ENCODE measurements around the gene CEACAM21. TPM values are rescaled to one million over a fixed set of nuclear protein-coding genes. Genes with fewer than 3 reads are reported as not detected.

The CEACAM21 gene
- total RNA-seq, 6 experiments from 2014 or later: 0.49 to 1.4 (median 1.2) TPM; not detected in 1

GRCh38 chr19:41624515-41624914, 48.5 kb downstream of the CEACAM21 start:
- ATAC-seq (no peak), DNase-seq (no peak)
- H3K27me3 ChIP-seq: no peaks in the 10 kb centered on the region
- intact Hi-C loops (cut with DNase I): no loop called here
- no peaks in the 10 kb centered on the region for H3K36me3 ChIP-seq
- no peak overlapping the region for H3K27ac ChIP-seq
- no peak overlapping the region for H3K4me3 ChIP-seq
- TF ChIP-seq POLR2A (IDR thresholded peaks at IDR 0.05): no peak
- TF ChIP-seq, protein P1, sequence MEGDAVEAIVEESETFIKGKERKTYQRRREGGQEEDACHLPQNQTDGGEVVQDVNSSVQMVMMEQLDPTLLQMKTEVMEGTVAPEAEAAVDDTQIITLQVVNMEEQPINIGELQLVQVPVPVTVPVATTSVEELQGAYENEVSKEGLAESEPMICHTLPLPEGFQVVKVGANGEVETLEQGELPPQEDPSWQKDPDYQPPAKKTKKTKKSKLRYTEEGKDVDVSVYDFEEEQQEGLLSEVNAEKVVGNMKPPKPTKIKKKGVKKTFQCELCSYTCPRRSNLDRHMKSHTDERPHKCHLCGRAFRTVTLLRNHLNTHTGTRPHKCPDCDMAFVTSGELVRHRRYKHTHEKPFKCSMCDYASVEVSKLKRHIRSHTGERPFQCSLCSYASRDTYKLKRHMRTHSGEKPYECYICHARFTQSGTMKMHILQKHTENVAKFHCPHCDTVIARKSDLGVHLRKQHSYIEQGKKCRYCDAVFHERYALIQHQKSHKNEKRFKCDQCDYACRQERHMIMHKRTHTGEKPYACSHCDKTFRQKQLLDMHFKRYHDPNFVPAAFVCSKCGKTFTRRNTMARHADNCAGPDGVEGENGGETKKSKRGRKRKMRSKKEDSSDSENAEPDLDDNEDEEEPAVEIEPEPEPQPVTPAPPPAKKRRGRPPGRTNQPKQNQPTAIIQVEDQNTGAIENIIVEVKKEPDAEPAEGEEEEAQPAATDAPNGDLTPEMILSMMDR (IDR thresholded peaks at IDR 0.05): no peak
- 31% methylated on average over 4 of the region's 7 CpGs for WGBS (ENCODE audit: insufficient coverage, low coverage, low lambda C conversion rate, missing lambda C conversion rate)
- H3K4me1 ChIP-seq: no peaks in the 10 kb centered on the region
- no peaks in the 10 kb centered on the region for H3K9me3 ChIP-seq

DNA sequence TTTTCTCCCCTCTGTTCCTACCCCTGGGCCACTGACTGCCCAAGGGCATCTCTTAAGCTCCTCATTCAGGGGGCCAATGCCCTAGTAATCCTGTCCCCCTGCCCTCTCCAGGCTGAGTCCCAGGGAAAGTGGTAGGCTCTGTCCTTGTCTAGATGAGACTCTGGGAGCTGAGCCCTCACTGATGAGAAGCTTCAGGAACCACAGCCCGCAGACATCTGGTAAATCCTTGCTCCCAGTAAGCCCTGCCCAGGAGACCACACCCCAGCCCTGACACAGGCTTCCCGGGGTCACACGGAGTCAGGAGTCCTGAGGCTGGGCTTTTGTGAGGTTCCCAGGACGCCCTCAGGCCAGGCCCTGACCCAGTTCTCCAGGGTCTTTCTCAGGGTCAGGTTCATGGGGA, 49.0 kb downstream of the CEACAM21 start:
- no CpG with 5 or more reads among the region's 4 CpGs for WGBS (ENCODE audit: insufficient coverage, low coverage, low lambda C conversion rate, missing lambda C conversion rate)
- no peak for DNase-seq
- no peak for ATAC-seq
- Histone ChIP-seq H3K27ac (no peak overlapping the region), H3K36me3 (no peaks in the 10 kb centered on the region), H3K4me3 (no peak overlapping the region), H3K4me1 (no peaks in the 10 kb centered on the region), H3K9me3 (no peaks in the 10 kb centered on the region), H3K27me3 (no peaks in the 10 kb centered on the region)
- intact Hi-C loops (cut with DNase I): no loop called here
- no peak for TF ChIP-seq POLR2A (IDR thresholded peaks at IDR 0.05)
- TF ChIP-seq, protein P1 (IDR thresholded peaks at IDR 0.05): no peak

DNA sequence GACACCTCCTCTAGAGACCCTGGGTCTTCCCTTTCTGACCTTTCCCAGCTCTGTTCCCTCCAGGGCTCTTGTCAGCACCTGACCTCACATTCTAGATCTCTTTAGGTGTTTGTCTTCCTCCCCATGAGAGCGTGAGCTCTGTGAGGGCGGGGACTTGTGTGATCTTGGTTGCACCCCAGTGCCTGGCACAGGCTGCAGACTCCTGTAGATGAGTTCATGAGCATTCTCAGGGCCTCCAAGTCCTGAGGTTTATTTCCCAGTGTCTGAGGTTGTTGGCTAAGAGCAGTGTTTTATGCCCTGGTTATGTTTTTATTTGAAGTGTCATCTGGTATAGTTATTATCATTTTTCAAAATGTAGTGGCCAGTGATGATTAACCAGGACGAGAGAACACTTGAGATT, 50.3 kb downstream of the CEACAM21 start:
- no peak for TF ChIP-seq POLR2A (IDR thresholded peaks at IDR 0.05)
- TF ChIP-seq, protein P1 (IDR thresholded peaks at IDR 0.05): no peak
- H3K4me1 ChIP-seq: no peaks in the 10 kb centered on the region
- no peaks in the 10 kb centered on the region for H3K27me3 ChIP-seq
- 18% methylated on average over 2 of the region's 3 CpGs for WGBS (ENCODE audit: insufficient coverage, low coverage, low lambda C conversion rate, missing lambda C conversion rate)
- H3K36me3 ChIP-seq: no peaks in the 10 kb centered on the region
- intact Hi-C loops (cut with DNase I): no loop called here
- H3K9me3 ChIP-seq: no peaks in the 10 kb centered on the region
- no peak for DNase-seq
- no peak overlapping the region for H3K27ac ChIP-seq
- H3K4me3 ChIP-seq: no peak overlapping the region
- no peak for ATAC-seq

- ATAC-seq (peak; percentile 65 to 85 (median 71)), DNase-seq (peak in 2 of 3 donors; percentile 49 to 76)
- Histone ChIP-seq H3K9me3 (no peaks in the 10 kb centered on the region), H3K4me1 (no peaks in the 10 kb centered on the region), H3K36me3 (no peaks in the 10 kb centered on the region), H3K27ac (no peak within 1 kb of the TSS), H3K27me3 (no peaks in the 10 kb centered on the region), H3K4me3 (peak within 1 kb of the TSS in 1 of 3 donors; percentile 26)
- WGBS (ENCODE audit: insufficient coverage, low coverage, low lambda C conversion rate, missing lambda C conversion rate): 7% methylated on average over 3 of the region's 7 CpGs
- intact Hi-C loops (cut with DNase I): no loop called here
- TF ChIP-seq POLR2A (IDR thresholded peaks at IDR 0.05): peak; percentile 58
- TF ChIP-seq, protein P1 (IDR thresholded peaks at IDR 0.05): no peak
Observed at GRCh38 chr19:41626877-41627276, 50.9 kb downstream of the CEACAM21 start, which contains the start of gene CEACAM4. TSS of gene CEACAM4 (minus strand) at chr19:41627074. CDS start at chr19:41626963, 111 bp downstream.
